Stimulated activated CD8-positive, alpha-beta memory T cell treated with anti-CD3 and anti-CD28 coated beads, Interleukin-2, amount 100 ng/mL, for 1 hour (primary cell): ENCODE results near the gene ACBD6.

Experiments used
- DNase-seq, 2 donors: peaks; one replicate each; pipeline ENCODE4 v3.0.0-alpha.2; 2020; ENCODE audit warnings: low read depth in 2 of 2

Gene ACBD6

DNA sequence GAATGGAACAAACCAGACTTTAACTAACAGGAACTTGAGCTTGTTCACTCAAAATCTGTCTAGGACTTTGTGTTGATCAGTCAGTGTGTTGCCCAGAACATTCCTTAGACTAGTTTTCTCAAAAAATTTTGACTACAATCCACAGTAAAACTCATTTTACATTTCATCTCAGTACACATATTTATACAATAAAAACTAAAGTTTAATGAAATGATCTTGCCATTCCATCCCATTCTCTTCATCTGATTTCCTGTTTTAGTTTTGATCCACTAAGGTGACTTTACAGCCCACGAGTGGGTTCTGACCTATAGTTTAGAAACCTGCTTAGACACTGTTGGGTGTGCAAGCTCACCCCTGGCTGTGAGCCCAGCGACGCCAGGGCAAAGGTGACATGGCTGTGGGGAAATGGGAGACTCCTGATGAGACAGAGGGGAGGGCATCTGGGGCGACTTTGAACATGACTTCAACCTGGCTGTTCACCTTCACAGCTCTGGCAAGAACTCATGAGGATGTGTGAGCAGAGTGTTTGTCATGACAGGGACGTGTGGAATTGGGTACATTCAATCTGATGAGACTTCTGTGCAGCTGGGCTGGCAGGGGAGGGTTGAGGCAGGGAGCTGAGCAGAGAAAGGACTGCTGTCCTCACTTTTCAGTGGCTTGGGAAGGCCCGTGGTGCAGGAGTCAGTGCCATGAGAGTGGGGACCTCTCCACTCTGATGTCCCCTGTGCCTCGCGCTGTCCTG is 231.7 kb downstream of the ACBD6 start:
- no peak for DNase-seq

DNA sequence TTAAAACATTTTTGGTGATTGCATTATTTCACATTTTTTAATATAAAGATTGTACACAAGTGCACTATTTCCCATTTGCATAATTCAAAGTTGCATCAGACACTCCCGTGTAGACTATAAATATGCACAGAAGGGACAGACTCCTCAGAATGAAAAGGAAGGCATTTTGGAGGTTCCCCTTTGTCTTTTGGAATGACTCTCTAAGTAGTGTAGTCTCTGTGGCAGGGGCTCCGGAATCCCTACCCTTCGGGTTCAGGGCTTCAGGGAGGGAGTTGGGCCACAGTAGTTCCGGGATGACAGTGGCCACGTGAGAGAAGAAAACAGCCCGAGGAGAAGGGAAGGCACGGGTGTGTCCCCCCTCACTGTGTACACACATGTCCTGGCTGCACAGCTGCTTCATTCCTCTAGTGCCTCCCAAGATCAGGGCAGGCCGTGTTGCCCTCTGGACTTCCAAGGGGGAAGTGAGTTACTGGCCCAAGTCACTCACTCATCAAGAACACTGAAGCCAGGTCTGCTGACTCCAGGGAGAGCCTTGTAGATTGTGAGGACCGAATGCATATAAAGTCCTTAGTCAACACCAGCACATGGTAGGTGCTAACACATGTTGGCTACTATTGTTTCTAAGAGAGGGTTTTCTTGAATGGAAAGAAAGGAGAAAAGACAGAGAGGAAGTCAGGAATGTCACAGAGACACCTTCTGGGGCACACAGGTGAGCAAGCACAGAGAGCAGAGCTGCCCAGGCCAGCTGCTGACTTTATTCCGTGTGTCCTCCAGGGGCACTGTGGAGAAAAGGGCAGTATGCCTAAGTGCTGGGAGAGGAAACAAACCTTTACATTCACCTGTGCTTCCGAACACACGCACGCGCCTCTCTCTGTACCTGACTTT is 232.5 kb downstream of the ACBD6 start:
- DNase-seq, result no peak

DNA sequence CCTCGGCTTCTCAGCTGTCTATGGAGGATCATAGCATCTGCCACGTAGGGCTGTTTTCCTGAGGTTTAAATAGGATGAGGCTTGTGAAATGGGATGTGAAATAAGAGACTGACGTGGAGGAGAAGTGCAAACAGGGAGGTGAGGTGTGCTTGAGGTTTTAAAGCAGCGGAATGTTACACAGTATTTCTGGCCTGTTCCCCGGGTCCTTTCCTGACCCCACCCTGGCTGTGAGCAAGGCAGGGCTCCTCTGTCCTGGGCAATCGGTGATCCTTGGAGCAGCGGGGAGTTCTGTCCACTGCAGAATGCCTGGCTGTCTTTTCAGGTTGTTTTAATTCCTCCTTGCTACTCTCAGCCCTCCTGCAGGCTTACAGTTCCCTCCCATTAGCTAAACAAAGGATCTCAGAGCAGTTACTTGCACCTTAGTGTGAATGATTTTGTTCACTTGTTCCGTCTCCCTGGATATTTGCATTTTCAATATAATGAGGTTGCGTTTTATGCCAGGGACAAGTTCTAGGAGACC is 233.8 kb downstream of the ACBD6 start:
- DNase-seq, result no peak

- no peak for DNase-seq
These were observed 234.4 kb downstream of the ACBD6 start for GRCh38 chr1:180267761-180268555.

DNA sequence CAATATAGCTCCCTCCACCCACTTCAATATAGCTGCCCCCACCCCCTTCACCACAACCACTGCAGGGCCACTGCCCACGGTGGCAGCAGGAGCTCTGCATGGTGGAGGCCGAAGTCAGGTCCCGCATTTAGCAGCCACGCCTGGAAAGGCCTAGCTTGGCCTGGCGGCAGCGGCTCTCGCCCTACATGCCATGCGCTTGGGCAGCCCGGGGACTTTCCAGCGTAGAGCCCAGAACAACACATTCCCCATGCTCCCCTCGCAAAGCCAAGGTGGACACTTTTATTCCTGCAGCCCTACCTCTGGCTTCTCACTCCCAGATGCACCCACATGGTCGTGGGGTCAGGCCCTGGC is 235.2 kb downstream of the ACBD6 start:
- no peak for DNase-seq

- no peak for DNase-seq
These were observed 235.8 kb downstream of the ACBD6 start for GRCh38 chr1:180266275-180267210.

DNA sequence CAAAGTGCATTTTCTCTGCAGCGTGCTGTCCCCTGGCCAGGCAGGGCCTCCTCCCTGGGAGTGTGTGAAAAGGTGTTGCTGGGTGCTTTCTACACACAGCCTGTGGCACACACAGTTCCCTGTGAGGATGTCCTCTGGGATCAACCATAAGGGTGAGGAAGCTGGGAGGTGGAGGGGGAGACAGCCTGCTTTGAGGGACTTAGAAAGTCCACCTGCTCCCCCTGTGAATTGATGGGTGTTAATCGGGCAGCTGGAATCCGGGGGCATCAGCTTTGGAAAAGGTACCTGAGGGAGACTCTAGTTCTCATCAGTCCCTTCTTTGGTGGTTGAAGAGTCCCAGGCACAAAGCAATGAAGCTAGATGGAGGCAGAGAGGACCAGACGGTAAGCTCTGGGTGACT is 236.5 kb downstream of the ACBD6 start:
- no peak for DNase-seq

- DNase-seq, result no peak
These were observed 237.2 kb downstream of the ACBD6 start for GRCh38 chr1:180265201-180265600.

GRCh38 chr1:180264595-180264994 is 237.8 kb downstream of the ACBD6 start:
- no peak for DNase-seq

DNA sequence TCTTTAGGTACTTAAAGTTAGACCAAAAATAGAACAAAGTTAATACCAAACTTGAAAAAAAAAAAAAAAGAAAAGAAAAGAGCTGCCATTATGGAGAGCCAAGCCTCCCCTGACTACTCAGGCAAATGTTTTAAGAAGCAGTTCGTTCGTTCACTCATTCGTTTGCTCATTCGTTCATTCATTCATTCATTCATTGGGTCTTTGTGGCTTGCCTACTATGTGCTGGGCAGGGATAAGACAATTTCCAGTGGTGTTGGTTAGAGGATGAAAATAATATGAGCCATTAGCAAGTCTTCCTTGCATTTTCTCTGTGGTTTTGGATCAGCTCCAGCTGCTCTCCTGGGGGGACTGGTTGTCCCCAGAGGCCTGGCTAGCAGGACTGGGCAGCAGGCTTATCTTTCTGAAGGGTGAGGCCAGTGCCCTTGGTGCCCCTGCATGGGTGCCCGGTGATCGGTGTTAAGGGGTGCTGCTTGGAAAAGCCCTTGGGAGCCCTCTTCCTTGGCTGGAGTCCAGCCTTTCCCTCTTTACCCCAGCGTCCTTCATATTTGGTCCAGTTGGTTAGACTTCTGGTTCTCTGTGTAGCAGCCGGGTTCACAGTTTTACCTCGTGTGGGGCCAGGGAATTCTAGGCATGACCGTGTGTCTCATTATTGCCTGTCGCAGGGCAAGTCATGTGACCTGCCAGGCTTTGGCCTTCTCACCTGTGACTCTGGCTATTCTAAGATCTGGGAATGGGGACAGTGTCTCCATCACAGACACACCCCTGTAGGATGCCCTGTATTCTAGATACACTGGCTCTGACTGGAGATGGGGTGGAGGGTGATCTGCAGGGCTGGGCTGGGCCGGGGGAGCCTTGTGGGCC is 239.5 kb downstream of the ACBD6 start:
- no peak for DNase-seq

DNA sequence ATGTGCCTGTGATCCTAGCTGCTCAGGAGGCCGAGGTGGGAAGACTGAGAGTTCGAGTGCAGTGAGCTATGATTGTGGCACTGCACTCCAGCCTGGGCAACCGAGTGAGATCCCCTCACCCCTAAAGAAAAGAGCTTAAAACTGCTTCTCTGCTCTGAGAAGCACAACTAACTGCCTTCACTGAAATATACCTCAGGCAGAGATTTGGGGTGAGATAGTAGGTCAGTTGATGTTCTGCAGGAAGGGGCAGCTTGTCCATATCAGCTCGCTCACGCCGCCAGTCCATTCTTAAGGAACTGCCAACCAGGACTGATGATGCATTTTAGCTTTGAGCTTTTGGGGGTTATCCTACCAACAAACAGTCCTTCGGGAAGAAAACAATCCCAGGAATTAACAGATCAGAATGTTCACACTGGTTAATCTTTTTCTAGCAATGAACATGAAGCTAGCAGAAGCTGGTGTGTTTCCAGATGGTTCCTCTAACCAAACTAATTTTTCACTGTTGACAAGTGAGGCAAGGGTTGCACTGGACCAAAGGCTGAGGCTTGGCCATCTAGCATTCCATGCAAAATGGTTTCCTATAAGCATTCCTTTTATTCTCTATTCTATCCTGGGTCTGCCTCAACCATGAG is 240.7 kb downstream of the ACBD6 start:
- DNase-seq, result no peak

DNA sequence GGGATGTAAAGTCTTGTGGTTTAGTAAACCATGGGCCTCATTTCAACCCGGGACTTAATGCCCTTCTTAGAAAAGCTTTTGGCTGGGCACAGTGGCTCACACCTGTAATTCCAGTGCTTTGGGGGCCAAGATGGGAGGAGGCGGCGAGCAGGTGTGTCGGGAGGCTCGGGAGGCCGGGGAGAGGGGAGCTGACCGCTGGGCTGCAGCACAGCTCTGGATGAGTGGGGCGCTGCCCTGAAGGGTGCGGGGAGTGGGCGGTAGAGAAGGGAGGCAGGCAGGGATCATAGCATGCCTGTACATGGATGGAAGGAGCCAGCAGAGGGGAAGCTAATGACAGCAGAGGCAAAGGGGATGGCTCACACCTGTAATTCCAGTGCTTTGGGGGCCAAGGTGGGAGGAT is 241.3 kb downstream of the ACBD6 start:
- no peak for DNase-seq

- DNase-seq, result no peak
These were observed 241.8 kb downstream of the ACBD6 start for GRCh38 chr1:180260541-180260940.

- no peak for DNase-seq
These were observed 242.7 kb downstream of the ACBD6 start for GRCh38 chr1:180259431-180260338.

DNA sequence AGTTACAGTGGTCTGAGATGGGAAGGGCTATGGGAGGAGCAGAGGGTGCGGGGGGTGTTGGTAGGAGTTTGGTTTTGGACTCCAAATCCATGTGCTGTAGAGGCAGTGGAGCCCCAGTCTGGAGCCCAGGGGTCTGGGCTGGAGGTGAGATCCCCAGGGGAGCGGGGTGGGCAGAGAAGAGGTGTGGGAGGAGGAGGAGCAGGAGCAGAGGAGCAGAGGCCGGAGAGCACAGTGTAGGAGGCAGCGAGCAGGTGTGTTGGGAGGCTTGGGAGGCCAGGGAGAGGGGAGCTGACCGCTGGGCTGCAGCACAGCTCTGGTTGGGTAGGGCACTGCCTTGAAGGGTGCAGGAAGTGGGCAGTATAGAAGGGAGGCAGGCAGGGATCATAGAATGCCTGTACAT is 243.4 kb downstream of the ACBD6 start:
- no peak for DNase-seq

GRCh38 chr1:180258290-180258689 is 244.1 kb downstream of the ACBD6 start:
- DNase-seq, result no peak

- no peak for DNase-seq
These were observed 244.9 kb downstream of the ACBD6 start for GRCh38 chr1:180257486-180257885.

DNA sequence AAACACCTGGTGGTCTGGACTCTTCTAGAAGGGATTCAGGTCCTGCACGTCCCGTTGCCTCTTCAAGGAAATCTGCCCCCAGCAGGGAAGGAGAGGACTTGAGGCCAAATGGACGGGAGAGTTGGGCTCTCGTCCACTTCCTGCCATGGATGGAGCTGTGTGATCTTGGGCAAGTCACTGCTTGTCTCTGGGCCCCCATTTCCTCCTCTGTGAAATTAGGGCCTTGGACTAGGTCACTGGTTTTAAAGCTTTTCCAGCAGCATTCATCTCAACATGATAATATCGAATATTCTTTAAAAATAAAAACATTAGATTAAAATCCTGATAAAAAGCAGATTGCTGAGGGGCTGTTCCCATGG is 245.4 kb downstream of the ACBD6 start:
- DNase-seq, result no peak
